Cardiac muscle cell (in vitro differentiated cells and primary cell): Measurements from ENCODE around the gene KCNJ12. TPM values are rescaled to one million over a fixed set of nuclear protein-coding genes. Genes with fewer than 3 reads are reported as not detected.

Experiments
- DNase-seq, 2 donors: peaks; one replicate each; pipeline versions ENCODE4 v3.0.0 to v3.0.0-alpha.2; 2010 to 2017; ENCODE audit warnings: low read depth in 1 of 2, low spot score in 1 of 2
- H3K27ac ChIP-seq: fragments of 200-600 bp; sonication (generic); 2 replicates; pipeline ENCODE4 v1.5.1; 2016
- H3K27me3 ChIP-seq: fragments of 200-600 bp; sonication (generic); 2 replicates; pipeline ENCODE4 v1.6.0; 2016; ENCODE audit warnings: control low read depth
- H3K36me3 ChIP-seq: fragments of 200-600 bp; sonication (generic); 2 replicates; pipeline ENCODE4 v1.5.1; 2016; ENCODE audit warnings: control low read depth
- H3K4me1 ChIP-seq: fragments of 200-600 bp; sonication (generic); 2 replicates; pipeline ENCODE4 v1.8.1; 2017; ENCODE audit warnings: low read depth, mild to moderate bottlenecking, mixed run types
- H3K4me3 ChIP-seq: fragments of 200-600 bp; sonication (generic); 2 replicates; pipeline ENCODE4 v1.5.1; 2016; ENCODE audit warnings: mild to moderate bottlenecking
- H3K9me3 ChIP-seq: fragments of 200-600 bp; sonication (generic); 2 replicates; pipeline ENCODE4 v1.5.1; 2017; ENCODE audit warnings: low read depth, mild to moderate bottlenecking, control low read depth
- CTCF ChIP-seq: IDR thresholded peaks from 2 replicates; pipeline ENCODE4 v1.5.1; 2012; ENCODE audit warnings: low read depth, mild to moderate bottlenecking, low read length
- polyA plus RNA-seq: library from polyadenylated mRNA; unstranded; fragments of >200 nt; fragmentation: Nextera tagmentation; extraction: Ambion mirVana; gene quantifications from 2 replicates; pipeline ENCODE4 v1.2.1, GENCODE V29; 2016
- total RNA-seq: library from RNA; depleted of rRNA; stranded (reverse); fragments of >200 nt; gene quantifications from 2 replicates; pipeline ENCODE4 v1.2.3, GENCODE V29; 2016

The KCNJ12 gene
- total and polyA plus RNA-seq, 2 experiments from 2014 or later = 5.9 to 13.4 TPM

DNA sequence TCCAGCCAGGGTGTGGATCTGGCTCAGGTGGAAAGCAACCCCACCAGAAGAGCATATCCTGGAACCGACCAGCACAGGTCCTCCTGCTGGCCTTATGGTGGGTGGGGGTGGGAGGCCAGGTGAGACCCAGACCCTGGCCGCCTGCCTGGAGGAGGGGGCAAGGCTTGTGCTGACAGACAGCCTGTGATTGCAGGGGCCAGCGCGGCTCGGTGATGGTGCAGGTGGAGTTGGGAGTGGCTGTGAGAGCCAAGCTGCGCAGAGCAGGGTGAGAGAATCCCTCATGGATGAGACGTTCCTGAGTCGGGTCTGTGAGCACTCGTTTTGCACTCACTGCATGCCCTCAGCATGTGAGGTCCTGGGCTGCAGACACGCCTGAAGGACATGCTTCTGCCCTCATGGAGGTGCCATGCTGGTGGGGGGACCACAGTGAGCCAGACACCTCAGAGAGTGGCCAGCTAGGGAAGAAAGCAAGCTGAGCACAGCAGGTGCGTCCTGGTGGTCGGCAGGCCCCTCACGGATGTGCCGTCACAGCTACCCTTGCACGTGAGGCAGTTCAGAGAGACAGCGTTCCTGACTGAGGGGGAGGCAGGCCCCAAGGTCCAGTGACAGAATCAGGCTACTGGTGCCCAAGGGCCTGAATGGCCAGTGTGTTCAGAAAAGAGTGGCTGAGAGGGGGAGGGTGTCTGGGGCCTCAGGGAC is 3.8 kb upstream of the KCNJ12 start:
- Histone ChIP-seq H3K9me3 (no peaks in the 10 kb centered on the region), H3K27me3 (no peaks in the 10 kb centered on the region), H3K27ac (peak overlapping the region; percentile 95), H3K4me3 (no peak overlapping the region), H3K4me1 (peaks cover 44% of the 10 kb centered on the region), H3K36me3 (no peaks in the 10 kb centered on the region)
- no peak for DNase-seq
- TF ChIP-seq CTCF = no peak

- no peak for DNase-seq
- peaks cover 44% of the 10 kb centered on the region for H3K4me1 ChIP-seq
- no peaks in the 10 kb centered on the region for H3K27me3 ChIP-seq
- no peaks in the 10 kb centered on the region for H3K36me3 ChIP-seq
- no peak overlapping the region for H3K4me3 ChIP-seq
- no peaks in the 10 kb centered on the region for H3K9me3 ChIP-seq
- no peak for TF ChIP-seq CTCF
- no peak overlapping the region for H3K27ac ChIP-seq
These were observed 3.1 kb upstream of the KCNJ12 start for GRCh38 chr17:21373036-21373435.

DNA sequence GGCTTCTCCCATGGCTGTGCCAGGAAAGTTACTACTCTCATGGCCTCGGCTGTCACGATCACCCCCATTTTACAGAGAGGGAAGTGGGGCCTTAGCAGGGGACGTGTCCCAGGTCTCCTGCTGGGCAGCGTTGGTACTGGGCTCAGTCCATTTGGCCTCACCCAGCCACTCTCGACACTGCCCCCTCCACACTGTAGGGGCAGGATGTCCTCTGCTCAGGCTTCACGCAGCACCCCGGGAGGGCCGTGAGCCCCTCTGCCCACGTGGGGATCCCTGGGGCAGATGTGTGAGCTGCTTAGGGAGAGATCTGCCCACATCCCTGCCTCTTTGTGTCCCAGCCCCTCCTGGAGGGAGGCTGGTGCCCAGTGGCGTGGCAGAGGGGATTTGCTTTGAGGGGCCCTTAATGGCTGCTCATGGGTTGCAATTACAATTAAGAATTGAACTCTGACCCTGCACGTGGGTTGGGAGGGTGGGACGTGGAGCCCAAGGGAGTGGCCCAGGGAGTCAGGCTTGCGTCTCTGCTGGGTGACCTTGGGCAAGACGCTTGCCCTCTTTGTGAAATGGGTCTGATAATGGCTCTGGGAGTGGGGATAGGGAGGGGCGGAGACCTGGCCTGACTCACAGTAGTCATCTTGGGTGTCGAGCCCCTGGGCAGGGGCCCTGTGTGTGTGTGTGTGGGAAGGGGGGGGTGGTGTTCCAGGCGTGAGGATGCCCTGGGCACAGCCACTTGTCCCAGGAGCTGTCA is 2.3 kb upstream of the KCNJ12 start:
- Histone ChIP-seq H3K4me1 (peaks cover 44% of the 10 kb centered on the region), H3K9me3 (no peaks in the 10 kb centered on the region), H3K27ac (no peak overlapping the region), H3K4me3 (no peak overlapping the region), H3K36me3 (no peaks in the 10 kb centered on the region), H3K27me3 (no peaks in the 10 kb centered on the region)
- DNase-seq = no peak
- TF ChIP-seq CTCF = no peak

GRCh38 chr17:21374441-21375161 is 1.6 kb upstream of the KCNJ12 start:
- peaks cover 41% of the 10 kb centered on the region for H3K4me1 ChIP-seq
- no peaks in the 10 kb centered on the region for H3K27me3 ChIP-seq
- no peaks in the 10 kb centered on the region for H3K9me3 ChIP-seq
- no peak overlapping the region for H3K27ac ChIP-seq
- no peaks in the 10 kb centered on the region for H3K36me3 ChIP-seq
- peak in 1 of 2 donors; percentile 5 for DNase-seq
- H3K4me3 ChIP-seq = no peak overlapping the region
- TF ChIP-seq CTCF = no peak

- Histone ChIP-seq H3K27me3 (no peaks in the 10 kb centered on the region), H3K4me1 (peaks cover 35% of the 10 kb centered on the region), H3K4me3 (no peak overlapping the region), H3K9me3 (no peaks in the 10 kb centered on the region), H3K36me3 (no peaks in the 10 kb centered on the region), H3K27ac (no peak overlapping the region)
- no peak for TF ChIP-seq CTCF
- no peak for DNase-seq
These were observed 996 bp upstream of the KCNJ12 start for GRCh38 chr17:21375162-21375560.
